ENCODE data around the gene CREB5. TPM values are rescaled to one million over a fixed set of nuclear protein-coding genes. Genes with fewer than 3 reads are reported as not detected.

The CREB5 gene
- total and polyA plus RNA-seq, 2 experiments from 2014 or later = 2.4 to 4.4 TPM

DNA sequence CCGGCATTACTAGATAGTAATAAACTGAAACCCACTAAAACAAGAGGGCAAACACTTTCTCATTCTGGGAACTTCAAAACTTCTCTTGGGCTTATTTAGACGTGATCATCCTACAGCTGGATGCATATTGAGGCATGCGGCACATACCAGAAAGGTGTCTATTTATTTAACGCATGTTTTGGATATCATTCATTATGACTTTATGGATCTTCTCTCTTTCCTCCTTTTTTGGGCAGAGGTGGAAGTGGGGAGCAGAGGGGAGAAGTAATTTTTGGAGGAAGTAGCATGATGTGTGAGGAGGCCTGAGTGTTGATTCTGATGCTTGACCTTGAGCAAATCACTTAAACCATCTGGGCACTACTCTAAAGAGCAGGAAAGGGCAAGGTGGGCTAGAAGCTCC lies 275.2 kb downstream of the CREB5 start (continued):
- TF ChIP-seq, protein P1, sequence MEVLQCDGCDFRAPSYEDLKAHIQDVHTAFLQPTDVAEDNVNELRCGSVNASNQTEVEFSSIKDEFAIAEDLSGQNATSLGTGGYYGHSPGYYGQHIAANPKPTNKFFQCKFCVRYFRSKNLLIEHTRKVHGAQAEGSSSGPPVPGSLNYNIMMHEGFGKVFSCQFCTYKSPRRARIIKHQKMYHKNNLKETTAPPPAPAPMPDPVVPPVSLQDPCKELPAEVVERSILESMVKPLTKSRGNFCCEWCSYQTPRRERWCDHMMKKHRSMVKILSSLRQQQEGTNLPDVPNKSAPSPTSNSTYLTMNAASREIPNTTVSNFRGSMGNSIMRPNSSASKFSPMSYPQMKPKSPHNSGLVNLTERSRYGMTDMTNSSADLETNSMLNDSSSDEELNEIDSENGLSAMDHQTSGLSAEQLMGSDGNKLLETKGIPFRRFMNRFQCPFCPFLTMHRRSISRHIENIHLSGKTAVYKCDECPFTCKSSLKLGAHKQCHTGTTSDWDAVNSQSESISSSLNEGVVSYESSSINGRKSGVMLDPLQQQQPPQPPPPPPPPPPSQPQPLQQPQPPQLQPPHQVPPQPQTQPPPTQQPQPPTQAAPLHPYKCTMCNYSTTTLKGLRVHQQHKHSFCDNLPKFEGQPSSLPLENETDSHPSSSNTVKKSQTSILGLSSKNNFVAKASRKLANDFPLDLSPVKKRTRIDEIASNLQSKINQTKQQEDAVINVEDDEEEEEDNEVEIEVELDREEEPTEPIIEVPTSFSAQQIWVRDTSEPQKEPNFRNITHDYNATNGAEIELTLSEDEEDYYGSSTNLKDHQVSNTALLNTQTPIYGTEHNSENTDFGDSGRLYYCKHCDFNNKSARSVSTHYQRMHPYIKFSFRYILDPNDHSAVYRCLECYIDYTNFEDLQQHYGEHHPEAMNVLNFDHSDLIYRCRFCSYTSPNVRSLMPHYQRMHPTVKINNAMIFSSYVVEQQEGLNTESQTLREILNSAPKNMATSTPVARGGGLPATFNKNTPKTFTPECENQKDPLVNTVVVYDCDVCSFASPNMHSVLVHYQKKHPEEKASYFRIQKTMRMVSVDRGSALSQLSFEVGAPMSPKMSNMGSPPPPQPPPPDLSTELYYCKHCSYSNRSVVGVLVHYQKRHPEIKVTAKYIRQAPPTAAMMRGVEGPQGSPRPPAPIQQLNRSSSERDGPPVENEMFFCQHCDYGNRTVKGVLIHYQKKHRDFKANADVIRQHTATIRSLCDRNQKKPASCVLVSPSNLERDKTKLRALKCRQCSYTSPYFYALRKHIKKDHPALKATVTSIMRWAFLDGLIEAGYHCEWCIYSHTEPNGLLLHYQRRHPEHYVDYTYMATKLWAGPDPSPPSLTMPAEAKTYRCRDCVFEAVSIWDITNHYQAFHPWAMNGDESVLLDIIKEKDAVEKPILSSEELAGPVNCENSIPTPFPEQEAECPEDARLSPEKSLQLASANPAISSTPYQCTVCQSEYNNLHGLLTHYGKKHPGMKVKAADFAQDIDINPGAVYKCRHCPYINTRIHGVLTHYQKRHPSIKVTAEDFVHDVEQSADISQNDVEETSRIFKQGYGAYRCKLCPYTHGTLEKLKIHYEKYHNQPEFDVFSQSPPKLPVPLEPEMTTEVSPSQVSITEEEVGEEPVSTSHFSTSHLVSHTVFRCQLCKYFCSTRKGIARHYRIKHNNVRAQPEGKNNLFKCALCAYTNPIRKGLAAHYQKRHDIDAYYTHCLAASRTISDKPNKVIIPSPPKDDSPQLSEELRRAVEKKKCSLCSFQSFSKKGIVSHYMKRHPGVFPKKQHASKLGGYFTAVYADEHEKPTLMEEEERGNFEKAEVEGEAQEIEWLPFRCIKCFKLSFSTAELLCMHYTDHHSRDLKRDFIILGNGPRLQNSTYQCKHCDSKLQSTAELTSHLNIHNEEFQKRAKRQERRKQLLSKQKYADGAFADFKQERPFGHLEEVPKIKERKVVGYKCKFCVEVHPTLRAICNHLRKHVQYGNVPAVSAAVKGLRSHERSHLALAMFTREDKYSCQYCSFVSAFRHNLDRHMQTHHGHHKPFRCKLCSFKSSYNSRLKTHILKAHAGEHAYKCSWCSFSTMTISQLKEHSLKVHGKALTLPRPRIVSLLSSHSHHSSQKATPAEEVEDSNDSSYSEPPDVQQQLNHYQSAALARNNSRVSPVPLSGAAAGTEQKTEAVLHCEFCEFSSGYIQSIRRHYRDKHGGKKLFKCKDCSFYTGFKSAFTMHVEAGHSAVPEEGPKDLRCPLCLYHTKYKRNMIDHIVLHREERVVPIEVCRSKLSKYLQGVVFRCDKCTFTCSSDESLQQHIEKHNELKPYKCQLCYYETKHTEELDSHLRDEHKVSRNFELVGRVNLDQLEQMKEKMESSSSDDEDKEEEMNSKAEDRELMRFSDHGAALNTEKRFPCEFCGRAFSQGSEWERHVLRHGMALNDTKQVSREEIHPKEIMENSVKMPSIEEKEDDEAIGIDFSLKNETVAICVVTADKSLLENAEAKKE (CRISPR knock-in tag; IDR thresholded peaks at IDR 0.05) = no peak
- no peak for TF ChIP-seq STAT1 (IDR thresholded peaks at IDR 0.05; ENCODE audit: unreplicated experiment)
- TF ChIP-seq, protein P2, sequence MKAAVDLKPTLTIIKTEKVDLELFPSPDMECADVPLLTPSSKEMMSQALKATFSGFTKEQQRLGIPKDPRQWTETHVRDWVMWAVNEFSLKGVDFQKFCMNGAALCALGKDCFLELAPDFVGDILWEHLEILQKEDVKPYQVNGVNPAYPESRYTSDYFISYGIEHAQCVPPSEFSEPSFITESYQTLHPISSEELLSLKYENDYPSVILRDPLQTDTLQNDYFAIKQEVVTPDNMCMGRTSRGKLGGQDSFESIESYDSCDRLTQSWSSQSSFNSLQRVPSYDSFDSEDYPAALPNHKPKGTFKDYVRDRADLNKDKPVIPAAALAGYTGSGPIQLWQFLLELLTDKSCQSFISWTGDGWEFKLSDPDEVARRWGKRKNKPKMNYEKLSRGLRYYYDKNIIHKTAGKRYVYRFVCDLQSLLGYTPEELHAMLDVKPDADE (IDR thresholded peaks at IDR 0.05) = no peak

- Mint-ChIP-seq H3K27me3 (ENCODE audit: insufficient read depth, low read depth, poor library complexity) (no peaks in the 10 kb centered on the region), H3K9me3 (no peaks in the 10 kb centered on the region), H3K27ac (no peak overlapping the region), H3K36me3 (ENCODE audit: low read depth) (no peaks in the 10 kb centered on the region), H3K4me1 (peaks cover 3% of the 10 kb centered on the region; the same call in 2 of the 3 replicates), H3K4me3 (no peak overlapping the region)
- Histone ChIP-seq H3K9me2 (ENCODE audit: insufficient read depth) (no peaks in the 10 kb centered on the region), H2AFZ (no peak overlapping the region), H3K4me3 (no peak overlapping the region), H3K4me1 (ENCODE audit: insufficient read depth) (peaks cover 18% of the 10 kb centered on the region), H3K79me2 (replicated peaks; ENCODE audit: insufficient read depth) (no peaks in the 10 kb centered on the region), H3F3A (replicated peaks; ENCODE audit: low read depth) (no peaks in the 10 kb centered on the region), H3K27me3 (ENCODE audit: insufficient read depth) (no peaks in the 10 kb centered on the region), H3K4me2 (0 out of 2 replicates have a peak overlapping the region, but pooled peaks have one; percentile 50), H4K20me1 (replicated peaks; ENCODE audit: insufficient read depth) (no peaks in the 10 kb centered on the region), H3K27ac (ENCODE audit: low read depth) (no peak overlapping the region), H3K36me3 (ENCODE audit: insufficient read depth) (no peaks in the 10 kb centered on the region)
- TF ChIP-seq EZH2 (IDR thresholded peaks at IDR 0.05; ENCODE audit: low read depth, unreplicated experiment) = no peak
- TF ChIP-seq ZNF331 (CRISPR knock-in tag; IDR thresholded peaks at IDR 0.05; ENCODE audit: low read depth) = no peak
- TF ChIP-seq STAT1 (IDR thresholded peaks at IDR 0.05; ENCODE audit: unreplicated experiment) = no peak
- TF ChIP-seq, protein P1 (CRISPR knock-in tag; IDR thresholded peaks at IDR 0.05) = no peak
- TF ChIP-seq, protein P2 (IDR thresholded peaks at IDR 0.05) = no peak
- TF ChIP-seq ZNF114 (CRISPR knock-in tag; IDR thresholded peaks at IDR 0.05) = no peak
- DNase-seq (ENCODE audit: low spot score) (no peak), ATAC-seq (no peak)
These were observed 275.9 kb downstream of the CREB5 start for GRCh38 chr7:28688174-28688573.
